Mesothelial cell of epicardium (in vitro differentiated cells): ENCODE measurements around the gene PER1. TPM values are rescaled to one million over a fixed set of nuclear protein-coding genes. Genes with fewer than 3 reads are reported as not detected.

Source experiments
- DNase-seq, 2 experiments: peaks; one replicate each; pipeline ENCODE4 v3.0.0; 2021; ENCODE audit warnings: low spot score in 2 of 2; ENCODE audit not compliant: unreplicated experiment in 2 of 2
- H3K27ac Mint-ChIP-seq: 2 replicates; pipeline ENCODE4 v1.8.0; 2021; ENCODE audit warnings: mixed read lengths
- H3K27me3 Mint-ChIP-seq: 2 replicates; pipeline ENCODE4 v1.8.0; 2021; ENCODE audit warnings: low read depth, mixed read lengths
- H3K36me3 Mint-ChIP-seq: 2 replicates; pipeline ENCODE4 v1.8.0; 2021; ENCODE audit warnings: mixed read lengths
- H3K4me1 Mint-ChIP-seq: 2 replicates; pipeline ENCODE4 v1.8.0; 2021; ENCODE audit warnings: mixed read lengths
- H3K4me3 Mint-ChIP-seq: 2 replicates; pipeline ENCODE4 v1.8.0; 2021; ENCODE audit warnings: mild to moderate bottlenecking, moderate library complexity, mixed read lengths
- H3K9me3 Mint-ChIP-seq: 2 replicates; pipeline ENCODE4 v1.8.0; 2021; ENCODE audit warnings: mixed read lengths
- CTCF ChIP-seq: fragments of 200-600 bp; sonication (generic); IDR thresholded peaks from one replicate; pipeline ENCODE4 v1.5.0; 2021; ENCODE audit warnings: antibody characterized with exemption; ENCODE audit not compliant: unreplicated experiment
- total RNA-seq: library from RNA; stranded (reverse); gene quantifications from 3 replicates; pipeline ENCODE4 v1.2.1, GENCODE V29; 2021

PER1 gene
- total RNA-seq, 1 donor from 2014 or later: 70.2 TPM

GRCh38 chr17:8104911-8105310 is 47.3 kb downstream of the PER1 start:
- Mint-ChIP-seq H3K4me1 (no peaks in the 10 kb centered on the region), H3K27me3 (peaks cover 42% of the 10 kb centered on the region), H3K9me3 (no peaks in the 10 kb centered on the region), H3K36me3 (no peaks in the 10 kb centered on the region), H3K27ac (no peak overlapping the region), H3K4me3 (no peak overlapping the region)
- TF ChIP-seq CTCF: no peak
- DNase-seq: no peak

- peaks cover 32% of the 10 kb centered on the region for H3K27me3 Mint-ChIP-seq
- TF ChIP-seq CTCF: no peak
- no peak for DNase-seq
- H3K36me3 Mint-ChIP-seq: no peaks in the 10 kb centered on the region
- no peak overlapping the region for H3K4me3 Mint-ChIP-seq
- H3K27ac Mint-ChIP-seq: no peak overlapping the region
- no peaks in the 10 kb centered on the region for H3K9me3 Mint-ChIP-seq
- no peaks in the 10 kb centered on the region for H3K4me1 Mint-ChIP-seq
Measured at GRCh38 chr17:8103549-8103948, 48.7 kb downstream of the PER1 start.

- Mint-ChIP-seq H3K27me3 (peaks cover 34% of the 10 kb centered on the region), H3K4me1 (no peaks in the 10 kb centered on the region), H3K4me3 (no peak overlapping the region), H3K36me3 (no peaks in the 10 kb centered on the region), H3K27ac (no peak overlapping the region), H3K9me3 (no peaks in the 10 kb centered on the region)
- no peak for DNase-seq
- TF ChIP-seq CTCF: no peak
Measured at GRCh38 chr17:8101721-8102120, 50.5 kb downstream of the PER1 start.

- DNase-seq: no peak
- peaks cover 38% of the 10 kb centered on the region for H3K27me3 Mint-ChIP-seq
- H3K36me3 Mint-ChIP-seq: no peaks in the 10 kb centered on the region
- no peak for TF ChIP-seq CTCF
- no peak overlapping the region for H3K4me3 Mint-ChIP-seq
- no peaks in the 10 kb centered on the region for H3K4me1 Mint-ChIP-seq
- no peaks in the 10 kb centered on the region for H3K9me3 Mint-ChIP-seq
- no peak overlapping the region for H3K27ac Mint-ChIP-seq
Measured at GRCh38 chr17:8100763-8101162, 51.4 kb downstream of the PER1 start.

GRCh38 chr17:8100111-8100510 is 52.1 kb downstream of the PER1 start:
- Mint-ChIP-seq H3K4me1 (no peaks in the 10 kb centered on the region), H3K27ac (no peak overlapping the region), H3K9me3 (no peaks in the 10 kb centered on the region), H3K27me3 (peaks cover 42% of the 10 kb centered on the region), H3K36me3 (no peaks in the 10 kb centered on the region), H3K4me3 (no peak overlapping the region)
- DNase-seq: no peak
- TF ChIP-seq CTCF: no peak

GRCh38 chr17:8096541-8096940 is 55.7 kb downstream of the PER1 start:
- Mint-ChIP-seq H3K9me3 (no peaks in the 10 kb centered on the region), H3K27me3 (peaks cover 54% of the 10 kb centered on the region), H3K27ac (no peak overlapping the region), H3K4me3 (no peak overlapping the region), H3K4me1 (no peaks in the 10 kb centered on the region), H3K36me3 (no peaks in the 10 kb centered on the region)
- TF ChIP-seq CTCF: no peak
- no peak for DNase-seq
